ENCODE data around the gene ADM2. TPM values are rescaled to one million over a fixed set of nuclear protein-coding genes. Genes with fewer than 3 reads are reported as not detected.

Gene ADM2
- total RNA-seq, 1 donor from 2014 or later: 1.7 TPM

DNA sequence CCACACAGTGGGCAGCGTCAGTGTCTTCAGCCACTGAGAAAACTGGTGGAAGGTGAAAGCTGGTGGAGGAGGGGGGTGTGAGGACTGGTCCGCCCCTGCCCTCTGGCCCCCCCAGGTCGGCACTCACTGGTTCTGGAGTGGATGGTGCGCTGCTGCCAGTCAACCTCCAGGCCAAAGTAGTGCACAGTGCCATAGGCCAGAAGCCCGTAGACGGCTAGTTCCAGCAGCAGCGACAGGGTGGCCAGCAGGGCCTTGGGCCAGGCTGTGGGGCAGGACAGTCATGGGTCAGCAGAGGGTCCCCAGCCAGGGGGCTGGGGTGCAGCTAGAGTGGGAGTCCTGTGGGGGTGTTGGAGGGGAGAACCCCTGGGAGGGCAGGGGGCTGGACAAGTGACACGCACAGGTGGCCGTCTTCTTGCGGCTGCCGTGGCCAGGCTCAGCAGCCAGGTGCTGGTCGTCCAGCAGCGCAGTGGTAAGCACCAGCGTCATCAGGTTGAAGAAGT is 24.0 kb downstream of the ADM2 start:
- TF ChIP-seq, protein P1, sequence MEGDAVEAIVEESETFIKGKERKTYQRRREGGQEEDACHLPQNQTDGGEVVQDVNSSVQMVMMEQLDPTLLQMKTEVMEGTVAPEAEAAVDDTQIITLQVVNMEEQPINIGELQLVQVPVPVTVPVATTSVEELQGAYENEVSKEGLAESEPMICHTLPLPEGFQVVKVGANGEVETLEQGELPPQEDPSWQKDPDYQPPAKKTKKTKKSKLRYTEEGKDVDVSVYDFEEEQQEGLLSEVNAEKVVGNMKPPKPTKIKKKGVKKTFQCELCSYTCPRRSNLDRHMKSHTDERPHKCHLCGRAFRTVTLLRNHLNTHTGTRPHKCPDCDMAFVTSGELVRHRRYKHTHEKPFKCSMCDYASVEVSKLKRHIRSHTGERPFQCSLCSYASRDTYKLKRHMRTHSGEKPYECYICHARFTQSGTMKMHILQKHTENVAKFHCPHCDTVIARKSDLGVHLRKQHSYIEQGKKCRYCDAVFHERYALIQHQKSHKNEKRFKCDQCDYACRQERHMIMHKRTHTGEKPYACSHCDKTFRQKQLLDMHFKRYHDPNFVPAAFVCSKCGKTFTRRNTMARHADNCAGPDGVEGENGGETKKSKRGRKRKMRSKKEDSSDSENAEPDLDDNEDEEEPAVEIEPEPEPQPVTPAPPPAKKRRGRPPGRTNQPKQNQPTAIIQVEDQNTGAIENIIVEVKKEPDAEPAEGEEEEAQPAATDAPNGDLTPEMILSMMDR (conservative IDR thresholded peaks at IDR 0.05): no peak
- DNase-seq (ENCODE audit: low read depth, low spot score): no peak
- Mint-ChIP-seq H3K4me1 (peaks cover 16% of the 10 kb centered on the region), H3K27me3 (ENCODE audit: low read depth) (no peaks in the 10 kb centered on the region), H3K27ac (ENCODE audit: unreplicated experiment) (no peak overlapping the region), H3K9me3 (no peaks in the 10 kb centered on the region), H3K4me3 (peak overlapping the region; percentile 59), H3K36me3 (ENCODE audit: low read depth) (no peaks in the 10 kb centered on the region)

- DNase-seq (ENCODE audit: low read depth, low spot score): no peak
- Mint-ChIP-seq H3K4me3 (peak overlapping the region; percentile 95), H3K27me3 (ENCODE audit: low read depth) (no peaks in the 10 kb centered on the region), H3K4me1 (peaks cover 12% of the 10 kb centered on the region), H3K27ac (ENCODE audit: unreplicated experiment) (no peak overlapping the region), H3K9me3 (no peaks in the 10 kb centered on the region), H3K36me3 (ENCODE audit: low read depth) (no peaks in the 10 kb centered on the region)
- TF ChIP-seq, protein P1 (conservative IDR thresholded peaks at IDR 0.05): no peak
These were observed 24.6 kb downstream of the ADM2 start for GRCh38 chr22:50505776-50506610.

GRCh38 chr22:50506611-50507420 is 25.5 kb downstream of the ADM2 start:
- no peak for DNase-seq (ENCODE audit: low read depth, low spot score)
- peaks cover 12% of the 10 kb centered on the region for H3K4me1 Mint-ChIP-seq
- peak overlapping the region; percentile 95 for H3K4me3 Mint-ChIP-seq
- H3K9me3 Mint-ChIP-seq: no peaks in the 10 kb centered on the region
- no peaks in the 10 kb centered on the region for H3K27me3 Mint-ChIP-seq (ENCODE audit: low read depth)
- TF ChIP-seq, protein P1 (conservative IDR thresholded peaks at IDR 0.05): no peak
- H3K36me3 Mint-ChIP-seq (ENCODE audit: low read depth): no peaks in the 10 kb centered on the region
- H3K27ac Mint-ChIP-seq (ENCODE audit: unreplicated experiment): peak overlapping the region; percentile 71

DNA sequence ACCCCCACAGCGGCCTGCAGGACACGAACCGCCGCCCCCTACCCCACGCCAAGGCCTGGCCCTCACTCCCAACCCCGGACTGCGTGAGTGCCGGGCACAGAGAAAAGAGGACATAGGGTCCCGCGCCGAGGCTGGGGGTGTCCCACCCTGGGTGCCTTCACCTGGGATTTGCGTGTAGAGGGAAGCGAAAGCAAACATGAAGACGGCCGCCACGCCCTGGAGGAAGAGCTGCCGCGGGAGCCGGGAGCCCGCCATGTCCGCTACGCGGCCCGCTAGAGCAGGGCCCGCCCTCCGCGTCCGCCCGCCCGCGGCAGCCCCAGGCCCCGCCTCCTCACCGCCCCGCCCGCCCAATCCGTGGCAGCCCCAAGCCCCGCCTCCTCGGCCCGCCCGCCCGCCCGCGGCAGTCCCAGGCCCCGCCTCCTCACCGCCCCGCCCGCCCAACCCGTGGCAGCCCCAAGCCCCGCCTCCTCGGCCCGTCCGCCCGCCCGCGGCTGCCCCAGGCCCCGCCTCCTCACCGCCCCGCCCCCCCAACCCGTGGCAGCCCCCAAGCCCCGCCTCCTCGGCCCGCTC is 26.2 kb downstream of the ADM2 start, which contains the start of gene LMF2:
LMF2 (minus strand) TSS at position 282 of the 570 bp plus-strand sequence; CDS start at position 255, 27 bp downstream.
- Mint-ChIP-seq H3K4me3 (peak within 1 kb of the TSS; percentile 95), H3K4me1 (peaks cover 16% of the 10 kb centered on the region), H3K27me3 (ENCODE audit: low read depth) (no peaks in the 10 kb centered on the region), H3K9me3 (no peaks in the 10 kb centered on the region), H3K27ac (ENCODE audit: unreplicated experiment) (peak within 1 kb of the TSS; percentile 99), H3K36me3 (ENCODE audit: low read depth) (no peaks in the 10 kb centered on the region)
- TF ChIP-seq, protein P1 (conservative IDR thresholded peaks at IDR 0.05): no peak
- peak; percentile 91 for DNase-seq (ENCODE audit: low read depth, low spot score)

All from neural crest cell (in vitro differentiated cells).